Smooth muscle cell (in vitro differentiated cells): ENCODE data around the gene ASIC3. TPM values are rescaled to one million over a fixed set of nuclear protein-coding genes. Genes with fewer than 3 reads are reported as not detected.

Experiments
- DNase-seq: peaks from one replicate; lab custom pipeline; 2025; ENCODE audit not compliant: unreplicated experiment; lab: John Stamatoyannopoulos, UW
- H2AFZ ChIP-seq: fragments of 200-600 bp; sonication (generic); 2 replicates; pipeline ENCODE4 v1.6.0; 2016; ENCODE audit warnings: antibody characterized with exemption, low read depth, mild to moderate bottlenecking
- H3F3A ChIP-seq: fragments of 200-600 bp; sonication (generic); 2 replicates; pipeline ENCODE4 v1.6.0; 2017; ENCODE audit warnings: antibody characterized with exemption, low read depth
- H3K27ac ChIP-seq: fragments of 200-600 bp; sonication (generic); 2 replicates; pipeline ENCODE4 v1.5.1; 2016; ENCODE audit warnings: low read depth, mild to moderate bottlenecking
- H3K27me3 ChIP-seq: fragments of 200-600 bp; sonication (generic); 2 replicates; pipeline ENCODE4 v1.6.1; 2016; ENCODE audit warnings: low read depth, mild to moderate bottlenecking
- H3K36me3 ChIP-seq: fragments of 200-600 bp; sonication (generic); 2 replicates; pipeline ENCODE4 v1.5.1; 2016; ENCODE audit warnings: low read depth
- H3K4me1 ChIP-seq: fragments of 200-600 bp; sonication (generic); 2 replicates; pipeline ENCODE4 v1.5.1; 2016; ENCODE audit warnings: low read depth
- H3K4me2 ChIP-seq: fragments of 200-600 bp; sonication (generic); 2 replicates; pipeline ENCODE4 v1.6.0; 2016; ENCODE audit warnings: mild to moderate bottlenecking
- H3K4me3 ChIP-seq: fragments of 200-600 bp; sonication (generic); 2 replicates; pipeline ENCODE4 v1.5.1; 2016; ENCODE audit warnings: mild to moderate bottlenecking
- H3K79me2 ChIP-seq: fragments of 200-600 bp; sonication (generic); 2 replicates; pipeline ENCODE4 v1.6.0; 2016; ENCODE audit warnings: low read depth, mild to moderate bottlenecking
- H3K9ac ChIP-seq: fragments of 200-600 bp; sonication (generic); 2 replicates; pipeline ENCODE4 v1.6.0; 2016; ENCODE audit warnings: low read depth
- H3K9me3 ChIP-seq: fragments of 200-600 bp; sonication (generic); replicated peaks from 2 replicates; pipeline ENCODE4 v1.5.1; 2016; ENCODE audit warnings: low read depth
- H4K20me1 ChIP-seq: fragments of 200-600 bp; sonication (generic); 2 replicates; pipeline ENCODE4 v1.6.0; 2016; ENCODE audit warnings: low read depth
- WGBS: methylation state at CpG from one replicate; pipeline ENCODE4 v1.1.7; 2016; ENCODE audit warnings: low lambda C conversion rate; 5-methylcytosine and 5-hydroxymethylcytosine counted together
- polyA plus RNA-seq: library from polyadenylated mRNA; unstranded; fragments of >200 nt; fragmentation: Nextera tagmentation; extraction: Ambion mirVana; gene quantifications from 2 replicates; pipeline ENCODE4 v1.2.1, GENCODE V29; 2016
- total RNA-seq: library from RNA; depleted of rRNA; stranded (reverse); fragments of >200 nt; gene quantifications from 2 replicates; pipeline ENCODE4 v1.2.3, GENCODE V29; 2014
- TF ChIP-seq, protein P1 (sequence below): fragments of 200-600 bp; sonication (generic); IDR thresholded peaks from 2 replicates; pipeline ENCODE4 v1.5.1; 2017; ENCODE audit warnings: borderline replicate concordance, mild to moderate bottlenecking, antibody characterized with exemption; ENCODE audit not compliant: insufficient read depth, poor library complexity, severe bottlenecking

The ASIC3 gene
- total and polyA plus RNA-seq, 2 experiments from 2014 or later: 2.0 to 2.3 TPM

GRCh38 chr7:151000897-151001495, 47.3 kb upstream of the ASIC3 start:
- no peak overlapping the region for H3K4me3 ChIP-seq
- H3K9ac ChIP-seq: no peak overlapping the region
- H3F3A ChIP-seq: no peaks in the 10 kb centered on the region
- TF ChIP-seq, protein P1, sequence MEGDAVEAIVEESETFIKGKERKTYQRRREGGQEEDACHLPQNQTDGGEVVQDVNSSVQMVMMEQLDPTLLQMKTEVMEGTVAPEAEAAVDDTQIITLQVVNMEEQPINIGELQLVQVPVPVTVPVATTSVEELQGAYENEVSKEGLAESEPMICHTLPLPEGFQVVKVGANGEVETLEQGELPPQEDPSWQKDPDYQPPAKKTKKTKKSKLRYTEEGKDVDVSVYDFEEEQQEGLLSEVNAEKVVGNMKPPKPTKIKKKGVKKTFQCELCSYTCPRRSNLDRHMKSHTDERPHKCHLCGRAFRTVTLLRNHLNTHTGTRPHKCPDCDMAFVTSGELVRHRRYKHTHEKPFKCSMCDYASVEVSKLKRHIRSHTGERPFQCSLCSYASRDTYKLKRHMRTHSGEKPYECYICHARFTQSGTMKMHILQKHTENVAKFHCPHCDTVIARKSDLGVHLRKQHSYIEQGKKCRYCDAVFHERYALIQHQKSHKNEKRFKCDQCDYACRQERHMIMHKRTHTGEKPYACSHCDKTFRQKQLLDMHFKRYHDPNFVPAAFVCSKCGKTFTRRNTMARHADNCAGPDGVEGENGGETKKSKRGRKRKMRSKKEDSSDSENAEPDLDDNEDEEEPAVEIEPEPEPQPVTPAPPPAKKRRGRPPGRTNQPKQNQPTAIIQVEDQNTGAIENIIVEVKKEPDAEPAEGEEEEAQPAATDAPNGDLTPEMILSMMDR: no peak
- no peaks in the 10 kb centered on the region for H3K4me1 ChIP-seq
- H3K4me2 ChIP-seq: no peak overlapping the region
- H3K79me2 ChIP-seq: no peaks in the 10 kb centered on the region
- no peak overlapping the region for H3K27ac ChIP-seq
- no peak overlapping the region for H2AFZ ChIP-seq
- no peaks in the 10 kb centered on the region for H3K27me3 ChIP-seq
- H3K36me3 ChIP-seq: no peaks in the 10 kb centered on the region
- H3K9me3 ChIP-seq: no peaks in the 10 kb centered on the region
- no peak for DNase-seq
- H4K20me1 ChIP-seq: no peaks in the 10 kb centered on the region
- WGBS: 98% methylated on average over 13 of the region's 13 CpGs

DNA sequence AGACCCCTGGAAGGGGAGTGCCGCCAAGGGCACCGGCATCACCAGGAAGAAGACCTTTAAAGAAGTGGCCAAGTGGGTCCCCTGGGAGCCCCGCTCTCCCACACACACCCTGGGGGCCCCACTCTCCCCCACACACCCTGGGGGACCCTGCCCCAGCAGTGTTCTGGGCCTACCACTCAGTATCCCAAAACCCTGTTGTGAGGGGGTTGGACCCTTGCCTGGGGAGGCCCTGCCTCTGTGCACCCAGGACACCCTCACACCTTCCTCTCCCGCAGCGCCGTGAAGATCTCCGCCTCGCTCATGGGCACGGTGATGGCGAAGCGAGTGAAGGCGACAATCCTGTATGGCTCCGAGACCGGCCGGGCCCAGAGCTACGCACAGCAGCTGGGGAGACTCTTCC, 46.8 kb upstream of the ASIC3 start:
- H3K4me3 ChIP-seq: no peak overlapping the region
- no peaks in the 10 kb centered on the region for H3K79me2 ChIP-seq
- no peaks in the 10 kb centered on the region for H4K20me1 ChIP-seq
- H3K4me2 ChIP-seq: no peak overlapping the region
- no peaks in the 10 kb centered on the region for H3K36me3 ChIP-seq
- H3K9me3 ChIP-seq: no peaks in the 10 kb centered on the region
- H3K9ac ChIP-seq: no peak overlapping the region
- no peak overlapping the region for H2AFZ ChIP-seq
- DNase-seq: no peak
- H3K27ac ChIP-seq: no peak overlapping the region
- WGBS: 97% methylated on average over 16 of the region's 16 CpGs
- no peaks in the 10 kb centered on the region for H3F3A ChIP-seq
- no peaks in the 10 kb centered on the region for H3K27me3 ChIP-seq
- TF ChIP-seq, protein P1: no peak
- H3K4me1 ChIP-seq: no peaks in the 10 kb centered on the region

- no peak overlapping the region for H3K4me3 ChIP-seq
- H2AFZ ChIP-seq: no peak overlapping the region
- peaks cover 3% of the 10 kb centered on the region for H3K4me1 ChIP-seq
- no peaks in the 10 kb centered on the region for H3F3A ChIP-seq
- DNase-seq: no peak
- no peak overlapping the region for H3K9ac ChIP-seq
- 88% methylated on average over 12 of the region's 12 CpGs for WGBS
- no peaks in the 10 kb centered on the region for H3K36me3 ChIP-seq
- no peaks in the 10 kb centered on the region for H4K20me1 ChIP-seq
- H3K9me3 ChIP-seq: no peaks in the 10 kb centered on the region
- H3K4me2 ChIP-seq: no peak overlapping the region
- no peaks in the 10 kb centered on the region for H3K27me3 ChIP-seq
- TF ChIP-seq, protein P1: no peak
- H3K27ac ChIP-seq: no peak overlapping the region
- no peaks in the 10 kb centered on the region for H3K79me2 ChIP-seq
These were observed 44.8 kb upstream of the ASIC3 start for GRCh38 chr7:151003572-151003971.

DNA sequence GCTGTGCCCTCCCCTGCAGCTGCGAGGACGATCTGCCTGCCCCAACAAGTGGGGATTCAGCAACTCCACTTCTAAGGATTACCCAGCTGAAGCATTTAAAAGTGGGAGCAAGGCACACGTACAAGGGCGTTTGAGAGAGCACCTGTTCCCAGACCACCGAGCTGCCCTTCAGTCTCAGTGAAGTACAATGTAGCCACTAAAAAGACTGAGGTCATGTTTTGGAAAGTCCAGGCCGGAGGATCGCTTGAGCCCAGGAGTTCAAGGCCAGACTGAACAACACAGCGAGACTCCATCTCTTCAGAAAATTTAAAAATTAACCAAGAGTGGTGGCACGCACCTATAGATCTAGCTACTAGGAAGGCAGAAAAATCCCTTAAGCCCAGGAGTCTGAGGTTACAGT, 42.8 kb upstream of the ASIC3 start:
- H3K27me3 ChIP-seq: no peaks in the 10 kb centered on the region
- 93% methylated on average over 9 of the region's 9 CpGs for WGBS
- peaks cover 2% of the 10 kb centered on the region for H3F3A ChIP-seq
- H2AFZ ChIP-seq: no peak overlapping the region
- H3K4me3 ChIP-seq: no peak overlapping the region
- no peak overlapping the region for H3K27ac ChIP-seq
- H3K4me2 ChIP-seq: no peak overlapping the region
- H3K4me1 ChIP-seq: peaks cover 16% of the 10 kb centered on the region
- H3K9ac ChIP-seq: no peak overlapping the region
- no peaks in the 10 kb centered on the region for H4K20me1 ChIP-seq
- no peaks in the 10 kb centered on the region for H3K9me3 ChIP-seq
- H3K79me2 ChIP-seq: no peaks in the 10 kb centered on the region
- TF ChIP-seq, protein P1: no peak
- H3K36me3 ChIP-seq: no peaks in the 10 kb centered on the region
- no peak for DNase-seq
